Amniotic epithelial cell (primary cell): Measurements from ENCODE around the gene NABP1.
A peak's percentile ranks its signal among the peaks of the same experiment; 100 is the strongest.
"Not testable (repeated sequence)": the region's sequence is repeated elsewhere in the genome, so short reads cannot be mapped to it uniquely, and the experiment has no call there.

Experiments used
- DNase-seq: peaks from one replicate; pipeline ENCODE4 v3.0.0-alpha.2; 2010; ENCODE audit warnings: low read depth

Gene NABP1, protein sequence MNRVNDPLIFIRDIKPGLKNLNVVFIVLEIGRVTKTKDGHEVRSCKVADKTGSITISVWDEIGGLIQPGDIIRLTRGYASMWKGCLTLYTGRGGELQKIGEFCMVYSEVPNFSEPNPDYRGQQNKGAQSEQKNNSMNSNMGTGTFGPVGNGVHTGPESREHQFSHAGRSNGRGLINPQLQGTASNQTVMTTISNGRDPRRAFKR

GRCh38 chr2:191677646-191678436, at the start of gene NABP1:
NABP1 (plus strand) TSS chr2:191678136; CDS start chr2:191678615, 479 bp downstream.
- peak; percentile 95 for DNase-seq

GRCh38 chr2:191629001-191629453, 48.9 kb upstream of the NABP1 start:
- no peak for DNase-seq

GRCh38 chr2:191629976-191630712, 47.8 kb upstream of the NABP1 start:
- no peak for DNase-seq

DNA sequence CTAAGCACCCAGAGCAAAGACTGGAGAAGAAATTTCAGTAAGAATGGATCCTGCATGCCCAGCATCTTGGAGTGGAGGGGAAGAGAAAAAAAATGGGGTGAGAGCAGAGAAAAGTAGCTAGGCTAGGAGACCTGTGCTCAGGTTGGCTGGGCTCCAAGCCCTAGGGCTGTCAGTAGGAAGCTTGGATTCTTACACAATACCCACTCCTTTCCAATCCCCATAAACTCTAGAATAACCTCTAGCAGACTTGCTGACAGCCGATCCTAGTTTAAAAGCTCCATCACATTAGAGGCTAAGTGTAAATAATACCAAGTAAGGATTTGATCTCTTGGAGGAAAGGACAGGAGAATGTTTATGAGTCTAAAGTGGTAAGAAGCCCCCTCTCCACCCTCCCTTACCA, 46.2 kb upstream of the NABP1 start:
- peak; percentile 79 for DNase-seq

DNA sequence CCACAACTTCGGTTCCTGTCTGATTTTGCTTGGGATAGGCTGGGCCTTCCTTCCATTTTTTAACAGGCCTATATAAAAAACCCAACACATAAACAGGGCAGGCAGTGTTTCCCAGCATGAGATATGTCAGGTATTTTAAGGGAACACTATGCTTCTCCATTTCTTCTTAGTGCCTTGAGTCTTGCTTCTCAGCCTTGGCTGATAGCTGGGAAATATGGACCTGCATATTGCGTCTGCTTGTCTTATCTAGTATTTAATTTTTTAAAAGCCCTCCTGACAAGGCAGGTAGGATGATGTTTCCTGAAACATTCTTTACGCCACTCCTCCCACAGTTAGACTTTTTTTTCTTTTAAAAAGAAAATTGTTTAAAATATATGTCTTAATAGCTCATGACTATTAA, 45.5 kb upstream of the NABP1 start:
- no peak for DNase-seq

DNA sequence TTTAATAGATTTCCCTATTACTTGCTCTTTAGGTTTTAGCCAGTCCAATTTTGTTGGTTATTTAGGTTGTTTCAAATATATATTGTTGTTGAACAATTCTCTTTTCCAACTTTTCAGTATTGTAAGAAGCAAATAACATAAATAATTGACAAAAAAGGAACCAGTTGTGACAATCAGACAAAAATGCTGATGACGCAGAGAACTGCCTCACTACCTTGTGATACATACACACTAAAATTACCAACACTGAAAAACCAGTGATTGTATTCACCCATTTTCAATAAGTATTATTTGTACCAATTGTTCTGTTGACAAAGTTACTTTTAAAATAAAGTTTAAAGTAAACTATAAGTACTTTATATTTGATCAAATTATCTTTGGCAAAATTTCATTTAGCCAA, 43.1 kb upstream of the NABP1 start:
- no peak for DNase-seq

DNA sequence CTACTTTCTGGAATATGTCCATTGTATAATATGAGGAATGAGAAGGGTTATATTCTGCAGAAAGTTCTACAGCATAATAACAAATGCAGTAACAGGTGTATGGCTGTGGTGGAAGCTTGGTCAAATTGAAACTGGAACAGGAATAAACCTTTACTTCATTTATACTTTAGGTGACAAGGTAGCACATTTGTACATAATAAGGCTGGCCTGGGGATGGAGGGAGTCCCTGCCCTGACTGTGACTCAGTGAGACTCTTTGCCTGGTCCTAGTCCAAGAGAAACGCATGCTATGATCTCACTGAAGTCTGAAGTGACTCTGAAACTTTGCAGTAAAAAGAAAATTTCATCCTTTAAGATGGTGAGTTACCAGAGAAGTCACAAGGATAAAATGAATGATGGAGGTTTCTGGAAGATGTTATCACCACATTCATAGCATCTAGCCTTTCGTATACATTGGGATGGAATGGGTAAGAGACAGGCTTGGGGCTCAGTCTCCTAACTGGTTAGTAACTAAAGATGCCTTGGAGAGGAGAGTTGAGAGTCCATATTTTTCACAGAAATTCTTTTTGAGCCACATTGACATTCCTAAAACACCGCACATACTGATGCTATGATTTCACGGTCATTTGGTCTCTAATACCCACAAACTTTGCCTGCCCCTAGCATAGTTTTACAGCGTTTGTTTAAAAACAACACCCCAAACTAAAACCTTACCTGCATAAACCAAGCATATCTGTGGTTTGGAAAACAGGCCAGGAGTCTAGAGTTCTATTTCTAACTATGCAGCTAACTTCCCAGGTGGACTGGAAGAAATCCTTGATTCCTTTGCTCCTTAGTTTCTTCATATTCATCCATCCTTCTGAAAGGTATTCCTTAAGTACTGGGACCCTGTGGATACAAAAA, 42.4 kb upstream of the NABP1 start:
- peak; percentile 85 for DNase-seq

DNA sequence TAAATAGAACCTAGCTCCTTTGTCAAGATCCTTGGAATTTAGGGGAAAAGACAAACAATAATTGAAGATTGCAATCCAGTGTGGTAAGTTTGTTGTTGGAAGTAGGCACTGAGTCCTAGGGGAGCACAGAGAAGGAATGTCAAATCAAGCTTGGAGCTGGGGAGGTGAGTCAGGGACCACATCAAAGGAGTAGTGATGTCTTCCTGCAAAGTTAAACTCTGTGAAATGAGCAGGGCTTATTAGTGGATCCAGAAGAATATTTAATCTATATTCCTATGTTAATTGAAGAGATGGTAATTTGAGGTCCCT, 41.7 kb upstream of the NABP1 start:
- DNase-seq, result peak; percentile 88

DNA sequence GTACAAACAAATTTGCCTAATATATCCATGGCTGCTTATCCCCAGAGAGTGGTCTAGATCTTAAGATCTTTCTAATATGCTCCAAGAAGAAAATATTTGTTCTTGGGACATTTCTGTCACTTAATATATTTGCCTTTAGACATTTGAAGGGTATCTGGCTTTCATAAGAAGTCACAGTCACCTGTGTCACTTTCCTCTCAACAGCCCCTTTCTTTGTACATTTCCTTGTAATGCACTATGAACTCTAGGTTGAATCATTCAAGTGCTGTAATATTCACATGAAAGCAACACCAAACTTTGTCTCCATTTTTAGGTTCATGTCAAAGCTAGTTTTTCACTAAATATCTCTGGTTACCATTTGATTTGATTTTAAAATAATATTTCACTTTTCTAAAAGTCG, 41.4 kb upstream of the NABP1 start:
- no peak for DNase-seq

DNA sequence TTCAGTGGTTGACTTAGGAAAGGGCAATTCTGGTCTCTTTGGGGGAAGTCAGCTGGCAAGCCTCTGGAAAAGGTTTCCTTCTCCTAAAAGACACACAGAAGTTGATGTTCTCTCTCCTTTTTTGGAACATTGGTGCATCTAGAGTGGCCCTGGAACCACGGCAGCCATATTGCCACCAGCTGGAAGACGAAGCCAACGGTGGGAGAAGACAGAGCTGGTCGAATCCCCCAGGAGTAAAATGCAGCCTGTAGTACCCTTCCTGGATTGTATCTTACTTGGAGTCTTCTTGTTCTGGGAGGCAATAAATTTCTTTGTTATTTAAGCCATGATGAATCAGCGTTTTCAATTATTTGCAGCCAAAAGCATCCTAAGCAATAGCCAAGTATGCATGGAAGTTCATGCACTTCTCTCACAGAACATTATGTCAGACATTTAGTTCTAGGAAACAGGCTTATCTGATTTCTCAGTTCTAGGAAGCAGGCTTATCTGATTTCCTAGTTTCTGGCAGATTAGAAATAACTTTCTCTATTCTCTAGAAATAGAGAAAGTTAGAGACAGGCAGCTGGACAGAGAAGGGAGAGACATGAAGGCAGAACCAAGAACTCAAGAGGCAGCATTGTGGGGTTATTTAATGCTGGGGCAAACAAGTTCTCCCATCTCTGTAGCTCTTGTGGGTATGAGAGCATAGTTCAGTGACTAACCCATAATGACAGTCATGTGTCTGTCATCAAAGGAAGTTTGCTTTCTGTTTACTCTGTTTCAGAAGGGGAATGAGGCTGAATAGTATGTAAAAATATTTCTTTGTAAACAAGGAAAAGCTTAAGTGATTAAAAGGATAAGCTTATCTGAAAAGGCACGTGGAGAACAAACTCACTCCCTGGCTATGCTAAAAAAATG, 40.5 kb upstream of the NABP1 start:
- peak; percentile 81 for DNase-seq

GRCh38 chr2:191638079-191638801, 39.7 kb upstream of the NABP1 start:
- no peak for DNase-seq

- DNase-seq, result no peak
Measured at GRCh38 chr2:191638802-191639172, 39.1 kb upstream of the NABP1 start.

DNA sequence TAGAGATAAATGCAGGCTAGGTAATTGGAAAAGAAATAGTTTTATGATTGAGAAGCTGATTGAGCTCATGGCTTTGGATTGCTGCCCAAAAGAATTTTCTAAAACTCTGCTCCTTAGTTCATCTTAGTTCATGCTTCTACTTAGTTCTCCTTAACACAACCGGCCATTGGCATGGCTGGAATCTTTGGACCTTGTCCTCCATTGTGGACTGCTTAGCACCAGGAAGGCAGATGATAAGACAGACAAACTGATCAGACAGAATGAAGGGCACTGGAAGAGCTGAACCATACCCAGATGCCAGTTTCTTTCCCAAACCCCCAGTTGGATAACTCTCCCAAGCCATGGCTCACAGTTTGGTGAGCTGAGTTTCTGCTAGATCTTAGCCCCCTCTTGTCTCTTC, 36.3 kb upstream of the NABP1 start:
- no peak for DNase-seq

DNA sequence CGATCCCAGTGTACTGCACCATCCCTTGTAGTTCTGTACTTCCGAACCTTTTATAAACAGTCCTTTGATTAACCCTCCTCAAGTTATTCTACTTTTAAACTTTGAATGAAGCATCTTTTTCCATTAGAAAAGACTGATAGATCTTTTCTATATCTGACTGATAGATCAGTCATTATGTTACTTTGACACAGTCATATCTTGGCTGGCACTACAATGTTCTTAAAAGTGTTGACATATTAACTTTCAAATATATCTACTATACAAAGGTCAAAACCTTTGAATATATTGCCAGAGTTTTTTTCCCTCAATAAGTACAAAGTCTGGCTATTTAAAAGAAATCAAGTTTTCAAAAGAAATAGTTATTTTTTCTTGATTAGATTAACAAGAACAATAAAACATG, 35.4 kb upstream of the NABP1 start:
- DNase-seq, result no peak

- no peak for DNase-seq
Measured at GRCh38 chr2:191643429-191643828, 34.5 kb upstream of the NABP1 start.

GRCh38 chr2:191644613-191645012, 33.3 kb upstream of the NABP1 start:
- DNase-seq, result not testable (repeated sequence)

DNA sequence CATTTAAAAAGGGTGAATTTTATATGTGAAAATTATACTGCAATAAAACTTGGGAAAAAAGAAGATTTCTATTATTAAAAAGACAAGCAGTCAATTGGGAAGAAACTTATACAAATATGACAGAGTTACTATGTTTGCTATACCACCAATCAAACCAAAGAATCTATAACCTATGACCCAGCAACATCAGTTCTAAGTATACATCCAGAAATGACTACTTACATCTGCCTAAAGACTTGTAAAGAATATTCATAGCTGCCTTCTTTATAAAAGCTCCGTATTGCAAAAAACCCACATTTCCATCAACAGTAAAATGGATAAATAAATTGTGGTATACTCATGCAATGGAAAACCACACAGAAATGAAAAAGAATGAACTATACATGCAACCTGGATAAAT, 32.9 kb upstream of the NABP1 start:
- no peak for DNase-seq

- DNase-seq, result no peak
Measured at GRCh38 chr2:191645434-191646162, 32.3 kb upstream of the NABP1 start.

GRCh38 chr2:191646163-191646902, 31.6 kb upstream of the NABP1 start:
- peak; percentile 79 for DNase-seq
